ENCODE data around the gene LHFPL3.

The LHFPL3 gene

GRCh38 chr7:104955276-104955675 is 626.9 kb downstream of the LHFPL3 start:
- no peak for TF ChIP-seq ZFX (IDR thresholded peaks at IDR 0.05; ENCODE audit: borderline replicate concordance)
- TF ChIP-seq, protein P1, sequence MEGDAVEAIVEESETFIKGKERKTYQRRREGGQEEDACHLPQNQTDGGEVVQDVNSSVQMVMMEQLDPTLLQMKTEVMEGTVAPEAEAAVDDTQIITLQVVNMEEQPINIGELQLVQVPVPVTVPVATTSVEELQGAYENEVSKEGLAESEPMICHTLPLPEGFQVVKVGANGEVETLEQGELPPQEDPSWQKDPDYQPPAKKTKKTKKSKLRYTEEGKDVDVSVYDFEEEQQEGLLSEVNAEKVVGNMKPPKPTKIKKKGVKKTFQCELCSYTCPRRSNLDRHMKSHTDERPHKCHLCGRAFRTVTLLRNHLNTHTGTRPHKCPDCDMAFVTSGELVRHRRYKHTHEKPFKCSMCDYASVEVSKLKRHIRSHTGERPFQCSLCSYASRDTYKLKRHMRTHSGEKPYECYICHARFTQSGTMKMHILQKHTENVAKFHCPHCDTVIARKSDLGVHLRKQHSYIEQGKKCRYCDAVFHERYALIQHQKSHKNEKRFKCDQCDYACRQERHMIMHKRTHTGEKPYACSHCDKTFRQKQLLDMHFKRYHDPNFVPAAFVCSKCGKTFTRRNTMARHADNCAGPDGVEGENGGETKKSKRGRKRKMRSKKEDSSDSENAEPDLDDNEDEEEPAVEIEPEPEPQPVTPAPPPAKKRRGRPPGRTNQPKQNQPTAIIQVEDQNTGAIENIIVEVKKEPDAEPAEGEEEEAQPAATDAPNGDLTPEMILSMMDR (IDR thresholded peaks at IDR 0.05), result no peak
- no peak overlapping the region for H3K27ac ChIP-seq
